NCI-H2029 (cell line): Measurements from ENCODE around the gene QSOX1.
A peak's percentile ranks its signal among the peaks of the same experiment; 100 is the strongest.
"Not testable (repeated sequence)": the region's sequence is repeated elsewhere in the genome, so short reads cannot be mapped to it uniquely, and the experiment has no call there.

Experiments
- DNase-seq: peaks from one replicate; lab custom pipeline; 2025; lab: John Stamatoyannopoulos, UW

QSOX1 gene, protein sequence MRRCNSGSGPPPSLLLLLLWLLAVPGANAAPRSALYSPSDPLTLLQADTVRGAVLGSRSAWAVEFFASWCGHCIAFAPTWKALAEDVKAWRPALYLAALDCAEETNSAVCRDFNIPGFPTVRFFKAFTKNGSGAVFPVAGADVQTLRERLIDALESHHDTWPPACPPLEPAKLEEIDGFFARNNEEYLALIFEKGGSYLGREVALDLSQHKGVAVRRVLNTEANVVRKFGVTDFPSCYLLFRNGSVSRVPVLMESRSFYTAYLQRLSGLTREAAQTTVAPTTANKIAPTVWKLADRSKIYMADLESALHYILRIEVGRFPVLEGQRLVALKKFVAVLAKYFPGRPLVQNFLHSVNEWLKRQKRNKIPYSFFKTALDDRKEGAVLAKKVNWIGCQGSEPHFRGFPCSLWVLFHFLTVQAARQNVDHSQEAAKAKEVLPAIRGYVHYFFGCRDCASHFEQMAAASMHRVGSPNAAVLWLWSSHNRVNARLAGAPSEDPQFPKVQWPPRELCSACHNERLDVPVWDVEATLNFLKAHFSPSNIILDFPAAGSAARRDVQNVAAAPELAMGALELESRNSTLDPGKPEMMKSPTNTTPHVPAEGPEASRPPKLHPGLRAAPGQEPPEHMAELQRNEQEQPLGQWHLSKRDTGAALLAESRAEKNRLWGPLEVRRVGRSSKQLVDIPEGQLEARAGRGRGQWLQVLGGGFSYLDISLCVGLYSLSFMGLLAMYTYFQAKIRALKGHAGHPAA

DNA sequence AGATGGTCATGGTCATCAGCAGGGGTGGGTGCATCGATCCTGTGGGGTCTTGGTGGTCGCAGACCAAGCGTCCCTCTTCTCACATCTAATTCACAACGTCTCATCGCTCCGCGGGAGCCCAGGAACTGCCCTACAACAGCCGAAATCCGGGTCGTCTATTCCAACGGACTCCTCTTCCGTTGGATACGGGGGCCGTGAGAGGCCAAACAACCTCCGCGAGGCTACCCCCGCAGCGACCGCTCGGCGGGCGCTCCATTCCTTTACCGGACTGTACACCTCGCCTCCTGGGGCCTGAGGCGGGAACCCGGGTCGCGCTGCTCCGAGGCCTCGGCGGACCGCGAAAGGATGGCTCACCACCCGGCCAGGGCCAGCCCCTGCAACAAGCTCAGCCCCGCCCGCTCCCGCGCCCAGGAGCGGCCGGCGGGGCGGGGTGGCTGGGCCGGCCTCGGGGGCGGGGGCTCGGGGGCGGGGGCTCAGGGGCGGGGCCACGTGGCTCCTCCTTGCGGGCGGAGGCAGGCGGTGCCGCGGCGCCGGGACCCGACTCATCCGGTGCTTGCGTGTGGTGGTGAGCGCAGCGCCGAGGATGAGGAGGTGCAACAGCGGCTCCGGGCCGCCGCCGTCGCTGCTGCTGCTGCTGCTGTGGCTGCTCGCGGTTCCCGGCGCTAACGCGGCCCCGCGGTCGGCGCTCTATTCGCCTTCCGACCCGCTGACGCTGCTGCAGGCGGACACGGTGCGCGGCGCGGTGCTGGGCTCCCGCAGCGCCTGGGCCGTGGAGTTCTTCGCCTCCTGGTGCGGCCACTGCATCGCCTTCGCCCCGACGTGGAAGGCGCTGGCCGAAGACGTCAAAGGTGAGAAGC lies at the start of gene QSOX1:
QSOX1 (plus strand) TSS at position 545 of the 857 bp plus-strand sequence; CDS start at position 584, 39 bp downstream.
- DNase-seq = peak; percentile 64

DNA sequence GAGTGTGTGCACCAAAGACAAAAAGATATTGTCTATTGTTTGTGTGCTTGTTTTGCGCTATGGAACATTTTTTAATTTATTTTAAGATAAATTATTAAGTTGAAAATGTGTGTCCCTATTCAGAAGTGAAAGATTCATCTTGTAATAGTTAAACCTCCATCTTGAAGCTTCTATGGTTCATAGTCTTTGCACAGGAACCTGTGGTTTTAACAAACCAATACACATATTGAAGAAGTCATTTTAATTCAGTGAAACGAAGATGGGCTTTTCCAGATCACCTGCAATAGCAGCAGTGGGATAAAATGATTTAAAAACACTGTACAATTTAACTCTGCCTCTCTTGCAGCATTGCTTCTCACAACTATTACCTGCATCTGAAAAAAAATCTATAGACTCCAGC lies 42.6 kb upstream of the QSOX1 start:
- no peak for DNase-seq

DNA sequence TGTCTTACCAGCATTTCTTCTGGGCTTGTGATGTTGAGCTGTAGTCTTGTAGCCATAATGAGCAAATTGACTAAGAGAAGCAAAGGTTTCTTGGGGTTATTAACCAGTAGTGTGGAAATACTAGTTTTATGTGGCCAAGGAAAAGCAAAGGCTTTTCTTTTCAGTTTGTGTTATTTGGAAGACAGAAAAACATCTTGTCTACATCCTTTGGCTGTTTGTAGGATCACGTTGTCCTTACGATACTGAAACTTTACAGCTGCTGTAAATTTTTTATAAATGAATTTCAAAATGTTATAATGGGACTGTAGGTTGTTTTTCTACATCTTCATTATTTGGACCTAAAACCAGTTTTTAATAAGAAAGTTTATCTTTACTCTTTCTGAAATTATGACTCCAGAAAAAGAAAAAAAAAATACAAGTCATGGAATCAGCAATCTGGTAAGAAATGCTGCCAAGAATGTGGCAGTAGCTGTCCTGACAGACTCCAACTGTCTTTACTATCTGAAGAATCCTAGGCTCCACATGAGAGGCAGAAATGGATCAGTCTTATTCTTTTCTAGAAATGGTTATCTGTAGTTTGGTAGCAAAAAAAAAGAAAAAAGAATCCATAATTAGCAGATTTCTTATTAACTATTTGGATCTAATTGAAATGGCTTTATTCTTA lies 41.6 kb upstream of the QSOX1 start:
- DNase-seq = no peak

DNA sequence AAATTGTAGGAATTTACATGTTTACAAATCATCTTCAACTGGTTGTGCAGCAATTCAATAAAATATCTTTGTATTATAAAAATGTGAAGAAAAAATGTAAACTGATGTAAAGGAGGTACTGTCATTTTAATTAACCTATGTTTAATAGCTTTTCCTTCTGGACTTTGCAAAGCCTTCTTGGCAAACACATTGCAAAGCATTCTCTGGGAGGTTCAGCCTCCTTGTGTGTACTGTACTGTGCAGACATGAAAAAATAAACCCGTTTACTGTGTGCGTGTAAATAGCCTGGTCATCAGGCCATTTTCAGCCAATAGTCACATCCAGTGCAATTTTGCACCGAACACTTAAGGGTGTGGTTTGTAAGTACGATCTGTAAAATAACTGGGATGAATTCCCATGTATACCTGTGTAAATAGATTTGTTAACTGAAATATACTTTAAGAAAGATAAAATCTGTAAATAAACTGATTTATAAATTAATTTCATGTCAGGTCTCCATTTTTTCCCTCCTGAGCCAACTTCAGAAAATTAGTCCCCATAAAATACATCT lies 40.2 kb upstream of the QSOX1 start:
- DNase-seq = no peak

DNA sequence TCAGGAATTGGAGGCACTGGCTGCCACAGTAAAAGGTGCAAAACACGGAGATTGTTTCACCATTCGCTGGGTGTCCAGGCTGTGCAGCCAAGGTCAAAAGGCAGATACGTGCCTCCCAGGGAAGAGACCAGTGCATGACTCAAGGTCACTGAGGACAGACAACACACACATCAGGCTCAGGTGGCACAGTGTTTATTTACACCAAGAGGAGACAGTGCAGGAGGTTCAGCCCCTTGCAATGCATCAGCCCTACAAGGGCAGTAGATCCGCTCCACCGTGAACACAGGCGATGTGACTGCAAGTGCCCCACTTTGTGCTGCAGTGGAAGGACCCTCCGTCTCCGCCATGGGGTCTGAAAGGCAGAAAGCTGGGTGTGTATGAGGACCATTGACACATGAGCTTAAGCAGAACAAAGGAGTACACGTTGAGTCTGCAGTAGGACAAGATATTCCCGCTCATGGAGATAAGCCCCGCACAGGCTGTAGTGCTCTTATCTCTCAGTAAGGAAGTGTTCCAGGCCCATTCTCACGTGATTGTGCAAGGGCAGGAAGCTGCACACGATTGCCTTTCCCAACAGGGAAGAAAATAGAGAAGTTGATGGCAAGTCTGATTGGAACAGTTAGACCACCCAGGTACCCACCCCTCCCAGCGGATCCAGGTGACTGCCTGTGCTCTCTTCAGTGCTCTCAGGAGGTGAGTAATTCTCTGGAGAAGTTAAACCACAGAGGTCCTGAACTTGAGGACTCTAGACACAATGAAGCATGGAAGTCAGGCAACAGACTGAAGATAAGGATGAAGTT lies 37.5 kb upstream of the QSOX1 start:
- DNase-seq = no peak

DNA sequence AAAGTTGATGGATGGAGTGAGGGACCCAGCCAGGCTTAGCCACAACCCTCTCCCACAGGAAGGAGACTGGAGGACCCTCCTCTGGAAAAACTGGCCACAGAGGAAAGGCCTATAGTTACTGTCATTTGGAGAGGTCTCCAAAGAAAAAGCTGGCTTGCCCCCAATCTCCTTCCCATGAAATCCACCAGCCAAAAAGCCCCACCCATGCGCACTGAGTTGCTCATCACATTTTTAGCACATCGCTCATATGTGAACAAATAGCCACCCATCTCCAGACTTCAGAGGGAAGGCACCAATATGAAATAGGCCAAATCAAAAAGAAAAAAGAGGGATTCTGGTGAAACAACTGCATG lies 36.9 kb upstream of the QSOX1 start:
- DNase-seq = no peak

DNA sequence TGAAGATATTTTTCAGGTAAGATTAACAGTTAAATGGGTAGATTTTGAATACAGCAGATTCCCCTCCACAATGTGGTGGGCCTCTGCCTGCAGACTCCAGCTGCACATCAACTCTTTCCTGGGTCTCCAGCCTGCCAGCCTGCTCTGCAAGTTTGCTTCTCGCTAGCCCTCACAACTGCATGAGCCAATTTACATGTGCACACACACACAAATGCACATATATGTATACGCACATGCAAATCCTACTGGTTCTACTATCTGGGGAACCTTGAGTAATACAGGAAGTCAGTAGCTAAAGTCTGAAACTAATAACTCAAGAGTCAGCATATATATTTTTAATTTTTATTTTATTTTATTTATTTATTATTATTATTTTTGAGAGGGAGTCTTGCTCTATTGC lies 34.8 kb upstream of the QSOX1 start:
- no peak for DNase-seq

DNA sequence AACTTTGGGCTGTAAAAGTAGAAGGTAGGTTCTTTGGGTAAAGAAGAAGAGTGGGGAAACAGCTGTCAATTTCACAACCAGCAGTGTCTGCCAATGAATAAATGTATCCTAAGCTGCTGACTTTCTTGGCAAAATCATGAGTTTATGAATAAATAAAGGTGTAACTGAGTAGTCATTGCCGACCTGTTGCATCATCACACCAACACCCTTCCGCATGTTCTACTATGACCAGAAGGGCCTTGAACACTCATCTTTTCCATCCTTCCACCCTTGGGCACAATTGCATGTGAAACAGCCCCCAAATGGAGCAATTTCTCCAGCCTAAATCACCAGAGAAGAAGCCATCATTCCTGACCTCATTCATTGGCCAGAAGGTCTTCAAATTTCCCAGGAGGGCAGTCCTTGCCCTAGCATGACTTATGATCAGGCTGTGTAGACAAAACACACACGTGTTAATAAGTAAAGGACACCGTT lies 31.2 kb upstream of the QSOX1 start:
- DNase-seq = no peak

DNA sequence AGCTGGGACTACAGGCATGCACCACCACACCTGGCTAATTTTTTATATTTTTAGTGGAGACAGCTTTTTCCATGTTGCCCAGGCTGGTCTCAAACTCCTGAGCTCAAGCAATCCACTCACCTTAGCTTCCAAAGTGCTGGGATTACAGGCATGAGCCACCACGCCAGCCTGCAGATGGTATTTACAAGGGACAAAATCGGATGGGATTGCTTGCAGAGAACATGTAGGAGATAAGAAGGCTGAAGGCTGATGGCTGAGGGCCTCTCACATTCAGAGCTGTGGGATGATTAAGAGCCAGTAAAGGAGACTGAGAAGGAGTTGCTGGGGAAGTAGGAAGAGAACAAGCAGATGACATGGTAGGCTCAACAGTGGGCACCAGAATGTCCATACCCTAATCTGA lies 24.0 kb upstream of the QSOX1 start:
- no peak for DNase-seq

DNA sequence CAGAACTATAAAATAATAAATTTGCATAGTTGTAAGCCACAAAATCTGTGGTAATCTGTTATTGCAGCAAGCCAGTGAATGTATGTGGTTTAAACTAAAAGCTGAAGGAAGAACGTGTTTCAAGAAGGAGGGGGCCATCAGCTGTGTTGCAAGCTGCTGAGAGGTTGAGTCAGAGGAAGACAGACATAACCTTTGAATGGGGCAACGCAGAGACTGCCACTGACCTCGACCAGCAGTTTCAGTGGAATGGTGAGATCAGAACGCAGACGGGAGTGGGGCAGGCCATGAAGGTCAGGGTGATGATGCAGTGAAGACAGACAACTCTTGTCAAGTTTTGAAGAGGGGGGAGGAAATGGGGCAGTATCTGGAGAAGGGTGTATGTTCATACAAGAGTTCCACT lies 23.2 kb upstream of the QSOX1 start:
- no peak for DNase-seq

DNA sequence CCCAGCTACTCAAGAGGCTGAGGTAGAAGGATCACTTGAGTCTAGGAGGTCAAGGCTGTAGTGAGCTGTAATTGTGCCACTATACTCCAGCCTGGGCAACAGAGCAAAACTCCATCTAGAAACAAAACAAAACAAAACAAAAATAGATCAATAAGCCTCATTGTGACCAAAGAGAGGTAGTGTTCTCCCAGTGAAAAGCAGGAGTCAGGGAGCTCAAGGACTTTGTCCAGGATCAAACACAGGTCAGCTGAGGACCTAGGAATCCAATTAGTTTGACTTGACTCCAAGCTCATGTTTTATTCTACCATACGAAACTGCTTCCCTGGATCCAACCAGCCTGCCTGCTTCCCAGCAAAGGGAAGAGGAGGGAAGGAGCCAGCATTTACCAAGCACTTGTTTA lies 21.5 kb upstream of the QSOX1 start:
- DNase-seq = no peak

DNA sequence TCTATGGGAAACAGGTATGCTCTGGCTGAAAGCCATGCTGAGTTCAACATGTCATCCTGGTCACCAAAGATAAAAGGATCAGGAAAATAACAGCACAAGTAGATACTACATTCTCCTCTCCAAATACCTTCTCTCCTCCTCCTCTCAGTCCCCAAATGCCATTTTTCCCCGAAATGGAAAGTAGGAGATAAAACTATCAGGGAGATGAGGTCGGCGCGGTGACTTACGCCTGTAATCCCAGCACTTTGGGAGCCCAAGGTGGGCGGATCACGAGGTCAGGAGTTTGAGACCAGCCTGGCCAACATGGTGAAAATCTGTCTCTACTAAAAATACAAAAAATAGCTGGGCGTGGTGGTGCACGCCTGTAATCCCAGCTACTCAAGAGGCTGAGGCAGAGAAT lies 21.0 kb upstream of the QSOX1 start:
- DNase-seq = not testable (repeated sequence)

DNA sequence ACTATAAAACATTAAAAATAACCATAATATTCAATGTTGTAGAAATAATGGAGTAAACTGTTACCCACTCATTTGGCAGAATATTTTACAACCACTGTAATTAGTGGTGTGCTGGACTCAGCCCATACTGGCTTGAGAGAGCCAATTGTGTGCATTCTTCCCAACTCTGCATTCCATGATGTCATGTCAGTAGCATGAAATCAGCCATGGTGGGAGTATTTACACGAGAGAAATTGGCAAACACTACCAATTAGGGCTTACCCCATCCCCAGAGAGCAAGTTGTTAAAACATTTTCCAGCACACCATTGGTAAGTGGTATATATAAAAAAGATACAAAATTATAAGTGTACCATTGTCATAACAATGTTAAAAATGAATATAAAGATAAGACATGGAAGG lies 19.1 kb upstream of the QSOX1 start:
- DNase-seq = no peak

DNA sequence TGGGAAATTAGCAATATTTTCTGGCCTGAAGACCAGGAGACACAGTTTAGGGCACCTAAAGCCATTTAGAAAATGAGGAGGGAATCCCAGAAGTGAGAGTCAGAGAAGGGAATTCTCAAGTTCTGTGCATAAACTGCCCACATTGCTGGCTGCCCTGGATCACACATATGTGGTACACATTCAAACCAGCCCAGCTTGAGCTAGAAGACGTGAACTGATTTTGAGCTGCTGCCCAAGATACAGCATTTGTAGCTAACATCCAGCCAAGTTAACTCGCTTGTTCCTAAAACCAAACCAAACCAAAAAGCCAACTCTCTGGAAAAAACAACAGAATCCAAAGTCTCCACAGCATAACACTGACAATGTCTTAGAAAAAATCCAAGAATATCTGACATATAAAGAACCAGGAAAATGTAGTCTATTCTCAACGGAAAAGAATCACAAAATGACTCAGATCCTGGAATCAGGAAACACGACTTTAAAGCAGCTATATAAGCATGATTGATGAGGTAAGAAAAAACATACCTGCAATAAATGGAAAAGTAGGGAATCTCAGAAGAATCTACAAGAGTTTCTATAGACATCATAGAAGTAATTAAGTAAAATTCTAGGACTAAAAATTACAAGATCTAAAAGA lies 18.2 kb upstream of the QSOX1 start:
- no peak for DNase-seq

DNA sequence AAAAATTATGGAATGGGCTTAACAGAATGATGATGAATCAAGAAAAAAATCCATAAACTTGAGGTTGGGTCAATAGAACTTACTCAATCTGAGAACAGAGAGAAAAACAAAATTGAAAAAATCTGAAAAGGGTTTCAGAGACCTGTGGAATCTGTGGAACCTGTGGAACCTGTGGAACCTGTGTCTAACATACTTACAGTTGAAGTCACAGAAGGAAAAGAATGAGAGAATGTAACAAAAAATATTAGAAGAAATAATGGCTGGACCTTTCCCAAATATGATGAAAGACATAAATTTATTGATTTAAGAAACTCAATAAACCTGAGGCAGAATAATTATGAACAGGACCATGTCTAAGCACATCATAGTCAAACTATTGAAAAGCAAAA lies 17.7 kb upstream of the QSOX1 start:
- DNase-seq = no peak

DNA sequence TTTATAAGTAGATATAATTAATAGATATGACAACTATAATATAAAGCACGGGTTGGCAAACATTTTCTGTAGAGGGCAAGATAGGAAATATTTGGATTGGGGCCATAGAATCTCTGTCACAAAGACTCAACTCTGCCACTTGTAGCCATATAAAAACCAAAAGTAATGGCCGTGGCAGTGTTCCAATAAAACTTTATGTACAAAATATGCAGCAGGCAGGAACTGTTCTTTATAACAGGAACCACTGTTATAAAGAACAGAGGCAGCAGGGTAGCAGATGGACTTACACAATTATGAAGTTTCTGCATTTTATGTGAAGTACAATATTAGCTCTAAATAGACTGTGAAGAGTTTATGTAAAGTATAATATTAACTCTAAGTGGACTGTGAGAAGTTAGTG lies 16.9 kb upstream of the QSOX1 start:
- DNase-seq = no peak

DNA sequence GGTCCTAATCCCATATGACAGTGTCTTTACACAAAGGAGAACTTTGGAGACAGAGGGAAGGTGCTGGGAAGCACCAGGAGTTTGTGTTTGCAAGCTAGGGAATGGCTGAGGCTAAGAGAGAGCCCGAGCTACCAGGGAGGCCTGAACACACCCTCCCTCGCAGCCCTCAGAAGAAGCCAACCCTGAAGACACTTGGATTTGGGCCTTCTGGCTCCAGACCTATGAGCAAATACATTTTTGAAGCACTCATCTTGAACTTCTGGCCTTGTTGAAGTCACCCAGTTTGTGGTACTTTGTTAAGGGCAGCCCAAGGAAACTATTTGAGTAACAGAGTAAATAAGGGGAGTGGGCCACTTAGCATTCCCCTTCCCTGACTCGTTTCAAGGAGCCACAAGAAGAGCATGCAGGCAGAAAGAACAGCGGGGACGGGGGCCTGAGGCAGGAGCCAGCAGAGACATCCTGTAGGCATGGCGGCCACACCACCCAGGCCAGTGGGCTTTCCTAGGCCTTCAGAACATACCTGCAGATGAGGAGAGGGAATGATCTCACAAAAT lies 13.2 kb upstream of the QSOX1 start:
- no peak for DNase-seq

DNA sequence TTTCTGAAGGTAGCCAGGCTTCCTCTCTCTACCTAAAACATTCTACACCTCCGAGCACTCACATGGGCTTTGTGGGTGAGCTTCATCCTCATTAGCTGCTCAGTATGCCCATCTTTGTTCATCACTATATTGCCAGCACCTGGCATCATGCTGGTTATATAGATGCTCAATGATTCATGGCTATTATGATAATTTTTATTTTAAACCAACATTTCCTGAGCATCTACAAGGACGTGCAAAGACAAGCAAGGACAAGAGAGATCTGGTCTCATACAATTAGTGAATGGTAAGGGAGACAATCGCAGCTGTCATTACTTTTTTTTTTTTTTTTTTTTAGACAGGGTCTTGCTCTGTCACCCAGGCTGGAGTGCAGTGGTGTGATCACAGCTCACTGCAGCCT lies 11.3 kb upstream of the QSOX1 start:
- DNase-seq = no peak

DNA sequence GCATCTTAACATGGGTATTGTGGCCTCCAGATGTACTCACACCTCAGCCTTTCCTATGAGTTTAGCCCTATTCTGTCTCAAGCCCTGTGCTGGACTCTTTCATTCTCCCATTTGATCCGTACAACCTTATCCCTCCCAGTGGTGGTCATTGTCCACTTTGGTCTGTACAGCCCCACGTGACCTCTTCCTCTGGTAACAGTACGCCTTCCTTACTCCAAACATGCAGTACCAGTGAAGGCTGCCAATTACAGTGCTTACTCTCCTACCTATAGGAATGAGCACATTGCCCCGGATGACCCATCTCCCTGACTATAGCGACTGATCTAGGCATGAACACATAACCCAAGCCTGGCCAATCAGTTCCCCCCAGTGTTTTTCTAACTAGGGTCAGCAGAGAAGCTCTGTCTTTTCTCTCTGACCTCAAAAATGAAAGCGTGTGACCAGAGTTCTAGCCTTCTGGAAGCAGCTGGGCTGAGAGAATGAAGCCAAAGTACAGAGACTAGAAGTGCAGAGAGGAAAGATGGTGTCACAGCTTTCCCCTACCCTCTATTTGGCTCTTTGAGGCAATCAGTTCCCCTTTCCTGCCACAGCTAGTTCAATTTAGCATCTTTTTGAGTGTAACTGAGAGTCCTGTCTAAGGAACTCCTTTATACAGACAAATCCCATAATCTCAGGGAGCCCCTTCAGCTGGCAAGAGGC lies 9.9 kb upstream of the QSOX1 start:
- no peak for DNase-seq
